ENCODE results near the gene OR5D13. TPM values are rescaled to one million over a fixed set of nuclear protein-coding genes. Genes with fewer than 3 reads are reported as not detected.

The OR5D13 gene
- total RNA-seq, 1 donor from 2014 or later: not detected

- Mint-ChIP-seq H3K4me1 (ENCODE audit: low read depth) (no peaks in the 10 kb centered on the region), H3K36me3 (ENCODE audit: low read depth) (no peaks in the 10 kb centered on the region), H3K27me3 (ENCODE audit: low read depth) (no peaks in the 10 kb centered on the region), H3K4me3 (ENCODE audit: unreplicated experiment) (no peak within 1 kb of the TSS), H3K27ac (ENCODE audit: unreplicated experiment) (no peak within 1 kb of the TSS), H3K9me3 (ENCODE audit: low read depth) (peaks cover 28% of the 10 kb centered on the region)
- no peak for TF ChIP-seq CTCF (IDR thresholded peaks at IDR 0.05)
- DNase-seq (ENCODE audit: low spot score): no peak
Measured at GRCh38 chr11:55795256-55795655, 22.0 kb downstream of the OR5D13 start, which contains the start of gene OR5D14. OR5D14 (plus strand) TSS chr11:55795556; CDS start chr11:55795556, 0 bp downstream.

- TF ChIP-seq CTCF (IDR thresholded peaks at IDR 0.05): no peak
- Mint-ChIP-seq H3K27me3 (ENCODE audit: low read depth) (no peaks in the 10 kb centered on the region), H3K4me3 (ENCODE audit: unreplicated experiment) (no peak overlapping the region), H3K27ac (ENCODE audit: unreplicated experiment) (no peak overlapping the region), H3K9me3 (ENCODE audit: low read depth) (peaks cover 54% of the 10 kb centered on the region), H3K4me1 (ENCODE audit: low read depth) (no peaks in the 10 kb centered on the region), H3K36me3 (ENCODE audit: low read depth) (no peaks in the 10 kb centered on the region)
- no peak for DNase-seq (ENCODE audit: low spot score)
Measured at GRCh38 chr11:55806248-55806647, 33.0 kb downstream of the OR5D13 start.

- H3K27ac Mint-ChIP-seq (ENCODE audit: unreplicated experiment): no peak within 1 kb of the TSS
- no peak for DNase-seq (ENCODE audit: low spot score)
- peaks cover 51% of the 10 kb centered on the region for H3K9me3 Mint-ChIP-seq (ENCODE audit: low read depth)
- H3K4me1 Mint-ChIP-seq (ENCODE audit: low read depth): no peaks in the 10 kb centered on the region
- H3K4me3 Mint-ChIP-seq (ENCODE audit: unreplicated experiment): no peak within 1 kb of the TSS
- H3K36me3 Mint-ChIP-seq (ENCODE audit: low read depth): no peaks in the 10 kb centered on the region
- TF ChIP-seq CTCF (IDR thresholded peaks at IDR 0.05): no peak
- no peaks in the 10 kb centered on the region for H3K27me3 Mint-ChIP-seq (ENCODE audit: low read depth)
Measured at GRCh38 chr11:55811067-55811466, 37.8 kb downstream of the OR5D13 start, which contains the start of gene OR5L1. OR5L1 (plus strand) TSS chr11:55811367; CDS start chr11:55811467, 100 bp downstream.

GRCh38 chr11:55819330-55819729 is 46.1 kb downstream of the OR5D13 start, which contains the start of gene OR5D18:
OR5D18 (plus strand) TSS chr11:55819630; CDS start chr11:55819630, 0 bp downstream.
- no peak within 1 kb of the TSS for H3K4me3 Mint-ChIP-seq (ENCODE audit: unreplicated experiment)
- no peaks in the 10 kb centered on the region for H3K27me3 Mint-ChIP-seq (ENCODE audit: low read depth)
- no peaks in the 10 kb centered on the region for H3K36me3 Mint-ChIP-seq (ENCODE audit: low read depth)
- H3K27ac Mint-ChIP-seq (ENCODE audit: unreplicated experiment): no peak within 1 kb of the TSS
- TF ChIP-seq CTCF (IDR thresholded peaks at IDR 0.05): no peak
- no peaks in the 10 kb centered on the region for H3K4me1 Mint-ChIP-seq (ENCODE audit: low read depth)
- peaks cover 41% of the 10 kb centered on the region for H3K9me3 Mint-ChIP-seq (ENCODE audit: low read depth)
- no peak for DNase-seq (ENCODE audit: low spot score)

Other genes with a start within 250 kb of the OR5D13 start
- gene OR4C15, start 219.0 kb upstream of the OR5D13 start, total RNA-seq: not detected in 3 replicates
- gene OR4C16, start 201.3 kb upstream of the OR5D13 start, total RNA-seq: not detected in 3 replicates
- gene OR4C11, start 165.8 kb upstream of the OR5D13 start, total RNA-seq: not detected in 3 replicates
- not detected in 3 replicates for gene OR4P4, start 138.3 kb upstream of the OR5D13 start, total RNA-seq
- not detected in 3 replicates for gene OR4S2, start 125.1 kb upstream of the OR5D13 start, total RNA-seq
- gene OR4C6, start 111.2 kb upstream of the OR5D13 start, total RNA-seq: not detected in 3 replicates
- gene OR5D14, start 22.1 kb downstream of the OR5D13 start, total RNA-seq: not detected in 3 replicates
- not detected in 3 replicates for gene OR5L1, start 37.9 kb downstream of the OR5D13 start, total RNA-seq
- not detected in 3 replicates for gene OR5D18, start 46.2 kb downstream of the OR5D13 start, total RNA-seq
- gene OR5L2, start 53.8 kb downstream of the OR5D13 start, total RNA-seq: not detected in 3 replicates
- gene OR5D16, start 65.3 kb downstream of the OR5D13 start, total RNA-seq: not detected in 3 replicates
- not detected in 3 replicates for gene TRIM51, start 109.9 kb downstream of the OR5D13 start, total RNA-seq
- gene OR5W2, start 141.1 kb downstream of the OR5D13 start, total RNA-seq: not detected in 3 replicates
- gene OR5I1, start 163.0 kb downstream of the OR5D13 start, total RNA-seq: not detected in 3 replicates
- not detected in 3 replicates for gene OR10AG1, start 196.5 kb downstream of the OR5D13 start, total RNA-seq
- not detected in 3 replicates for gene OR5F1, start 221.2 kb downstream of the OR5D13 start, total RNA-seq

Measured in chondrocyte (in vitro differentiated cells).